Large intestine (tissue), 3 donors: Measurements from ENCODE around the gene SLC17A8. TPM values are rescaled to one million over a fixed set of nuclear protein-coding genes. Genes with fewer than 3 reads are reported as not detected.

Experiments
- DNase-seq, 2 donors: peaks; one replicate each; pipeline versions ENCODE4 v3.0.0 to v3.0.0-alpha.2; 2013
- H3K27ac ChIP-seq: one replicate; pipeline ENCODE4 v1.5.1; 2013; ENCODE audit warnings: low read length
- H3K27me3 ChIP-seq: 2 replicates; pipeline ENCODE4 v1.6.1; 2013; ENCODE audit warnings: low read length; ENCODE audit not compliant: control insufficient read depth, insufficient read depth
- H3K36me3 ChIP-seq: 2 replicates; pipeline ENCODE4 v1.6.1; 2013; ENCODE audit warnings: low read length; ENCODE audit not compliant: control insufficient read depth, insufficient read depth
- H3K4me1 ChIP-seq: one replicate; pipeline ENCODE4 v1.6.1; 2013; ENCODE audit warnings: low read length; ENCODE audit not compliant: control insufficient read depth, insufficient read depth
- H3K4me3 ChIP-seq: one replicate; pipeline ENCODE4 v1.5.1; 2013; ENCODE audit warnings: low read length
- H3K9me3 ChIP-seq: one replicate; pipeline ENCODE4 v1.6.1; 2013; ENCODE audit warnings: mild to moderate bottlenecking, low read depth, low read length, moderate library complexity; ENCODE audit not compliant: control insufficient read depth
- polyA plus RNA-seq: library from polyadenylated mRNA; unstranded; fragments of 120-200 nt; gene quantifications from one replicate; pipeline ENCODE4 v1.2.1, GENCODE V29; 2013

Gene SLC17A8
- polyA plus RNA-seq, 1 donor, result 1.5 TPM

DNA sequence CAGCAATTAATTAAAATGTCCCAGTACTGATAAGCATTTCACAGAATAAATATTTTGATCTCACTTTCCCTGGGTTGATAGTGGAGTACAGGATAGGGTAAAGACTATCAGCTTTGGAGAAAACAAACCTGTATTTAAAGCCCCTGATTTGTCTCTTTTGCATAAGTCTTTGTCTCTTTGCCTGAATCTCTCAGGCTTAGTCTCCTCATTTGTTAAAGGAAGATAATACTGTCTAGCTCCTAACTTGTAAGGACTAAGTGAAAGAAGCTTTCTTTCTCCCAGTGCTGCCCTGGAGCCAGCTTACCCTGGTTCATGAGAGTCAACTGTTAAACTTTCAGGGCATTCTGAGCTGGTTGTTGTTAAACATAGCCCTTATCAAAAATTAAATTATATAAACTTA, 111.3 kb downstream of the SLC17A8 start:
- no peak for DNase-seq
- H3K4me1 ChIP-seq, result no peaks in the 10 kb centered on the region
- H3K27me3 ChIP-seq, result no peaks in the 10 kb centered on the region
- H3K9me3 ChIP-seq, result no peaks in the 10 kb centered on the region
- H3K27ac ChIP-seq, result no peak overlapping the region
- H3K36me3 ChIP-seq, result no peaks in the 10 kb centered on the region
- H3K4me3 ChIP-seq, result no peak overlapping the region

Other genes starting within 250 kb of the SLC17A8 start
- 19.2 TPM for gene BLTP3B, start 214.2 kb upstream of the SLC17A8 start, polyA plus RNA-seq
- 27.9 TPM for gene ACTR6, start 156.3 kb upstream of the SLC17A8 start, polyA plus RNA-seq
- gene DEPDC4, start 90.0 kb upstream of the SLC17A8 start, polyA plus RNA-seq, result 5.5 TPM
- 52.9 TPM for gene SCYL2, start 89.9 kb upstream of the SLC17A8 start, polyA plus RNA-seq
- 76.9 TPM for gene NR1H4, start 116.8 kb downstream of the SLC17A8 start, polyA plus RNA-seq
- 34.0 TPM for gene GAS2L3, start 216.6 kb downstream of the SLC17A8 start, polyA plus RNA-seq